Endothelial cell of umbilical vein (primary cell): ENCODE results near the gene SS18L1. TPM values are rescaled to one million over a fixed set of nuclear protein-coding genes. Genes with fewer than 3 reads are reported as not detected.

Experiments
- BruUV-seq: library from RNA; stranded (reverse); fragments of 400-500 nt; replicated peaks from 2 replicates; lab custom pipeline; 2021; lab: Mats Ljungman, UMichigan
- CTCF ChIA-PET: fragments of 300-600, 350-600 bp; sonication (Branson Sonifier 250); formaldehyde crosslinking; loops from one replicate; lab custom pipeline; 2021; ENCODE audit warnings: antibody characterized with exemption, inconsistent platforms; lab: Charles Lee
- POLR2A ChIA-PET: fragments of 300-600, 350-600 bp; sonication (Branson Sonifier 250); formaldehyde crosslinking; loops from one replicate; lab custom pipeline; 2021; ENCODE audit warnings: antibody characterized with exemption, inconsistent platforms; lab: Charles Lee
- DNase-seq: peaks from one replicate; pipeline ENCODE4 v3.0.0-alpha.2; 2011; ENCODE audit warnings: low read depth, low spot score
- FAIRE-seq: peaks from 2 replicates; lab custom pipeline; 2011; peaks lifted over from hg19 to GRCh38; lab: Jason Lieb, UNC
- H2AFZ ChIP-seq: 2 replicates; pipeline ENCODE4 v1.6.0; 2012; ENCODE audit warnings: low read depth, low read length, control low read depth, inconsistent platforms
- H3K27ac ChIP-seq: 2 replicates; pipeline ENCODE4 v1.5.1; 2011; ENCODE audit warnings: low read depth, mild to moderate bottlenecking, control low read depth, low read length, moderate library complexity; ENCODE audit not compliant: insufficient read depth
- H3K27me3 ChIP-seq, 2 experiments: 2 replicates each; pipeline versions ENCODE4 v1.6.0 to v1.6.1; 2011; ENCODE audit warnings: low read length in 2 of 2, mixed read lengths in 1 of 2; ENCODE audit not compliant: control insufficient read depth in 2 of 2, insufficient read depth in 2 of 2
- H3K36me3 ChIP-seq, 2 experiments: 2 replicates in 1 of 2; 3 replicates in 1 of 2; pipeline ENCODE4 v1.5.1; 2011; ENCODE audit warnings: low read length in 2 of 2, mild to moderate bottlenecking in 1 of 2, moderate library complexity in 1 of 2; ENCODE audit not compliant: control insufficient read depth in 2 of 2, insufficient read depth in 2 of 2; ENCODE audit errors: extremely low read depth in 1 of 2
- H3K4me1 ChIP-seq: 3 replicates; pipeline ENCODE4 v1.5.1; 2011; ENCODE audit warnings: mild to moderate bottlenecking, low read length; ENCODE audit not compliant: control insufficient read depth, insufficient read depth; ENCODE audit errors: extremely low read depth
- H3K4me2 ChIP-seq: 2 replicates; pipeline ENCODE4 v1.6.1; 2011; ENCODE audit warnings: low read length, control low read depth, mixed read lengths; ENCODE audit not compliant: insufficient read depth
- H3K4me3 ChIP-seq, 3 experiments: fragments of 200-600 bp in 1 of 3; sonication (generic), shearing (Covaris generic) in 1 of 3; replicated peaks in 1 of 3; 2 replicates each; pipeline ENCODE4 v1.5.1; 2011 to 2016; ENCODE audit warnings: control low read depth in 3 of 3, low read length in 3 of 3, mild to moderate bottlenecking in 2 of 3, inconsistent platforms in 1 of 3, low read depth in 1 of 3, moderate library complexity in 1 of 3; ENCODE audit not compliant: insufficient read depth in 1 of 3
- H3K79me2 ChIP-seq: 2 replicates; pipeline ENCODE4 v1.6.0; 2012; ENCODE audit warnings: low read length, inconsistent platforms; ENCODE audit not compliant: control insufficient read depth, insufficient read depth
- H3K9ac ChIP-seq: replicated peaks from 2 replicates; pipeline ENCODE3; 2011; ENCODE audit warnings: low read length, control low read depth; ENCODE audit not compliant: insufficient read depth; ENCODE audit errors: extremely low read depth
- H3K9me1 ChIP-seq: replicated peaks from 3 replicates; pipeline ENCODE4 v1.6.0; 2011; ENCODE audit warnings: mild to moderate bottlenecking, low read length; ENCODE audit not compliant: control insufficient read depth, insufficient read depth; ENCODE audit errors: extremely low read depth
- H3K9me3 ChIP-seq: replicated peaks from 2 replicates; pipeline ENCODE4 v1.5.1; 2012; ENCODE audit warnings: low read length, inconsistent platforms; ENCODE audit not compliant: control insufficient read depth, insufficient read depth
- H4K20me1 ChIP-seq: replicated peaks from 2 replicates; pipeline ENCODE3; 2011; ENCODE audit warnings: mild to moderate bottlenecking, low read length; ENCODE audit not compliant: control insufficient read depth, insufficient read depth; ENCODE audit errors: extremely low read depth
- EZH2 ChIP-seq: IDR thresholded peaks from 2 replicates; pipeline ENCODE4 v1.6.1; 2012; ENCODE audit warnings: borderline replicate concordance, low read depth, mild to moderate bottlenecking, moderate library complexity, low read length, inconsistent platforms; ENCODE audit not compliant: severe bottlenecking
- JUN ChIP-seq: IDR thresholded peaks from 2 replicates; pipeline ENCODE4 v1.6.1; 2011; ENCODE audit warnings: borderline replicate concordance, low read depth; ENCODE audit not compliant: insufficient read length, insufficient read depth
- MYC ChIP-seq: IDR thresholded peaks from one replicate; pipeline ENCODE4 v1.6.1; 2011; ENCODE audit warnings: mild to moderate bottlenecking, low read depth, low read length
- POLR2A ChIP-seq: IDR thresholded peaks from 2 replicates; pipeline ENCODE4 v1.6.1; 2012; ENCODE audit warnings: low read depth, mild to moderate bottlenecking, control low read depth, low read length
- dilution Hi-C: fragments of 300-500 bp; cut with MboI; formaldehyde crosslinking; loops from one replicate; pipeline ENCODE4 v1.15.0; 2019; ENCODE audit warnings: low sequenced_read_pairs; ENCODE audit not compliant: extremely low pct_ligation_motif_present
- intact Hi-C: fragments of 100-400 bp; cut with micrococcal nuclease; formaldehyde crosslinking; loops from one replicate; pipeline ENCODE4 v1.10.0; 2022
- polyA plus RNA-seq, 4 experiments: library from polyadenylated mRNA; depleted of rRNA in 3 of 4; stranded (reverse) in 3 of 4; unstranded in 1 of 4; fragments of >200 nt; gene quantifications; 2 replicates each; pipeline versions ENCODE4 v1.2.1 to v1.2.3, GENCODE V29; 2011 to 2012; ENCODE audit warnings: missing spikeins in 1 of 4
- total RNA-seq: library from RNA; stranded (reverse); gene quantifications from 2 replicates; pipeline ENCODE4 v1.2.3, GENCODE V29; 2021

Gene SS18L1
- total and polyA plus RNA-seq, 2 donors (not counting 3 experiments of a cell fraction or from before 2014, with no cell fraction given), result 15.4 to 21.7 TPM

- Histone ChIP-seq H3K4me1 (peaks cover 3% of the 10 kb centered on the region), H3K9me3 (no peaks in the 10 kb centered on the region), H4K20me1 (no peaks in the 10 kb centered on the region), H3K79me2 (no peaks in the 10 kb centered on the region), H3K4me3 (no peak overlapping the region), H3K4me2 (no peak overlapping the region), H3K9me1 (no peaks in the 10 kb centered on the region), H3K27me3 (peaks cover 34 to 35% of the 10 kb centered on the region in 2 experiments), H3K27ac (no peak overlapping the region), H3K9ac (no peak overlapping the region), H3K36me3 (no peaks in the 10 kb centered on the region), H2AFZ (no peak overlapping the region)
- DNase-seq (no peak), FAIRE-seq (no peak)
- ChIA-PET CTCF (interaction anchor here (0.8 kb wide), 1 partner anchor 164 kb away, joined by 3 read pairs; no protein-coding TSS in a partner anchor), POLR2A (no interaction called here)
- no peak for TF ChIP-seq POLR2A
- TF ChIP-seq EZH2, result peak; percentile 7
- no peak for TF ChIP-seq JUN
- dilution Hi-C loops, result no loop called here
- no TSS peak for BruUV-seq
- intact Hi-C loops, result no loop called here
Observed at GRCh38 chr20:62217913-62218773, 74.6 kb downstream of the SS18L1 start.

- no peaks in the 10 kb centered on the region for H3K36me3 ChIP-seq
- H3K79me2 ChIP-seq, result no peaks in the 10 kb centered on the region
- no peak overlapping the region for H3K4me3 ChIP-seq
- no peak overlapping the region for H2AFZ ChIP-seq
- DNase-seq (no peak), FAIRE-seq (peak; percentile 15)
- dilution Hi-C loops, result no loop called here
- ChIA-PET POLR2A (no interaction called here), CTCF (interaction anchor here (0.8 kb wide), 2 partner anchors 65 to 163 kb away, joined by 3 read pairs; no protein-coding TSS in a partner anchor)
- H3K27ac ChIP-seq, result no peak overlapping the region
- TF ChIP-seq EZH2 (peak; percentile 69), MYC (no peak)
- H3K4me2 ChIP-seq, result no peak overlapping the region
- no peaks in the 10 kb centered on the region for H3K9me3 ChIP-seq
- H3K4me1 ChIP-seq, result peaks cover 3% of the 10 kb centered on the region
- no peaks in the 10 kb centered on the region for H3K9me1 ChIP-seq
- BruUV-seq, result no TSS peak
- intact Hi-C loops, result no loop called here
- peaks cover 34 to 35% of the 10 kb centered on the region in 2 experiments for H3K27me3 ChIP-seq
- no peak overlapping the region for H3K9ac ChIP-seq
- H4K20me1 ChIP-seq, result no peaks in the 10 kb centered on the region
Observed at GRCh38 chr20:62219101-62219991, 75.8 kb downstream of the SS18L1 start.
